CD4-positive, alpha-beta T cell treated with Interleukin-21 for 1 hour (primary cell): ENCODE results near the gene PCBP2.
A peak's percentile ranks its signal among the peaks of the same experiment; 100 is the strongest.
"Not testable (repeated sequence)": the region's sequence is repeated elsewhere in the genome, so short reads cannot be mapped to it uniquely, and the experiment has no call there.

Experiments used
- DNase-seq: peaks from one replicate; pipeline ENCODE4 v3.0.0-alpha.2; 2020

PCBP2 gene

GRCh38 chr12:53451661-53452158, at the start of gene PCBP2:
PCBP2 (plus strand) TSS chr12:53452102; CDS start chr12:53454801, 2,699 bp downstream.
- DNase-seq = peak; percentile 99

- DNase-seq = not testable (repeated sequence)
Observed at GRCh38 chr12:53402351-53402750, 49.6 kb upstream of the PCBP2 start.

GRCh38 chr12:53402871-53403270, 49.0 kb upstream of the PCBP2 start:
- no peak for DNase-seq

DNA sequence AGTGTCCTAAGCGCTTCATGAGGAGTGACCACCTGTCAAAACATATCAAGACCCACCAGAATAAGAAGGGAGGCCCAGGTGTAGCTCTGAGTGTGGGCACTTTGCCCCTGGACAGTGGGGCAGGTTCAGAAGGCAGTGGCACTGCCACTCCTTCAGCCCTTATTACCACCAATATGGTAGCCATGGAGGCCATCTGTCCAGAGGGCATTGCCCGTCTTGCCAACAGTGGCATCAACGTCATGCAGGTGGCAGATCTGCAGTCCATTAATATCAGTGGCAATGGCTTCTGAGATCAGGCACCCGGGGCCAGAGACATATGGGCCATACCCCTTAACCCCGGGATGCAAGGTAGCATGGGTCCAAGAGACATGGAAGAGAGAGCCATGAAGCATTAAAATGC, 41.0 kb upstream of the PCBP2 start:
- DNase-seq = no peak

DNA sequence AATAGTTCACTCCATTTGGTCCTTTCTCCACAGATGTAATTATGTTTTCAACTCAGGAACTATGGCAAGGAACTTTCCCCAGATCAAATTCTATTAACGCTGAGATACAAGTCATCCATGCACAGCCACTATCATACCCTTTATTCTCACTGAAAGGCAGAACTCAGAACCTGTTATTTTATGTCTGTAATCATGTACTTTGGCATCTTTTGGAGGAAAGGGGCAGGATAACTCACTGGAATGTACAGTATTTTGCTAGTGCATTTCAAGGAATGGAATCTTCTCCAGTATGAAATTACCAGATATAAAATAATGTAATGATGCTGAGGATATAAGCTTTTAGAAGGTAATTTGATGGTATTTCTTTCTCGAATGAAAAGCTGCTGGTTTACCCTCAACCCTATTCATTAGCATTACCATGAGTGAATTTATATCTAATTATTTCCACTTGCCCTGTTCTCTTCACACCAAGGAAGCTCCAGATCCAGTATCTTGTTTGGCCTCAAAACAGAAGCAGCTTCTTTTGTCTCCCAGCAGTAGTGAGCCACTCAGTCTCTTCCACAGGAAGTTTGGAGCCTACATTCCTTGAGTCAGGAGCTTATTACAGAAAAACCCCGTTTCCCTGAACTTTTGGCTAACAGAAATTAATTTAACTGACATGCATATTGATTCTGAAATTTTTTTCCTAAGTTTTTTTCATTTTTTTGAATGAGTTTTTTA, 38.3 kb upstream of the PCBP2 start:
- no peak for DNase-seq

- DNase-seq = no peak
Observed at GRCh38 chr12:53414756-53415417, 37.0 kb upstream of the PCBP2 start.

- not testable (repeated sequence) for DNase-seq
Observed at GRCh38 chr12:53415752-53416389, 36.0 kb upstream of the PCBP2 start.

DNA sequence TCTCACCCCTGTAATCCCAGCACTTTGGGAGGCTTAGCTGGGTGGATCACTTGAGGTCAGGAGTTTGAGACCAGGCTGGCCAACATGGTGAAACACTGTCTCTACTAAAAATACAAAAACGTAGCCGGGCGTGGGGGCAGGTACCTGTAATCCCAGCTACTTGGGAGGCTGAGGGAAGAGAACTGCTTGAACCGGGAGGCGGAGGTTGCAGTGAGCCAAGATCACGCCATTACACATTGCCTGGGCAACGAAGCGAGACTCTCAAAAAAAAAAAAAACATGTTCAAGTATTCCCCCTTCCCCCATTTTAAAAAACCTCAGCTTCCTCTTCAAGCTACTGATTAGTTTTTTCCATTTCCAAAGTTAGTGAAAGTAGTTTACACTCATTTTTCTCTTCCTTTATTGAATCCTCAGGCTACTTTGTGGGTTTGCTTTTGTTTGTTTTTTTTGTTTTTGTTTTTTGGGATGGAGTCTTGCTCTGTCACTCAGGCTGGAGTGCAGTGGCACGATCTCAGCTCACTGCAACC, 34.5 kb upstream of the PCBP2 start:
- DNase-seq = peak; percentile 6

GRCh38 chr12:53418221-53418620, 33.7 kb upstream of the PCBP2 start:
- no peak for DNase-seq

- no peak for DNase-seq
Observed at GRCh38 chr12:53419756-53420155, 32.1 kb upstream of the PCBP2 start.

DNA sequence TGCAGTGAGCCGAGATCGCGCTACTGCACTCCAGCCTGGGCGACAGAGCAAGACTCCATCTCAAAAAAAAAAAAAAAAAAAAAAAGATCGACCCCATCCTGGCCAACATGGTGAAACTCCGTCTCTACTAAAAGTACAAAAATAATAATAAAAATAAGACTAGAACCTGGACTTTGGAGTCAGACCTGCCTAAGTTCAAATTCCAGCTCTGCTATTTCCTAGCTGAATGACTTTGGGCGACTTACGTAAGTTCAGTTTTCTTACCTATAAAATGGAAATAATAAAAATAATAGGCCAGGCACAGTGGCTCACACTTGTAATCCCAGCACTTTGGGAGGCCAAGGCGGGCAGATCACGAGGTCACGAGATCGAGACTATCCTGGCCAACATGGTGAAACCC, 29.7 kb upstream of the PCBP2 start:
- not testable (repeated sequence) for DNase-seq

DNA sequence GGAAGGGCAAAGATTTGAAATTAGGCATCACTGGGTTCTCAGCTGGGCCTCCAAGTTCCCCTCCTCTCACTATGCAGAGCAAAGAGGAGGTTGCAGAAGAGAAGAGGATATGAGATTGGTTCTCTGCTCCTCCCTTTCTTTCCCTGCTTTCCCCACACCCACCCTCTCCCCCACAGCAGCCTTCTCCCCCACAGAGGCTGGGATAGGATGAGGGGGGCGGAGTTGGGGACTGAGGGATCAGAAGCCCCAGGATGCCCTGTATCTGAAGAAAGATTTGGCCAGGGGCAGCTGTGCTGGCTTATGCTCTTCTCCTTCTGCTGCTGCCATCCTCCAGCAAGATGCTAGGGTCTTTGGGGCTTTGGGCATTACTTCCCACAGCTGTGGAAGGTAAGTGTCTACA, 28.3 kb upstream of the PCBP2 start, which contains the start of gene AMHR2:
Gene AMHR2, plus strand, starts transcription at position 259 of the 400 bp plus-strand sequence. Its CDS starts 80 bp downstream, at position 339.
- no peak for DNase-seq

- no peak for DNase-seq
Observed at GRCh38 chr12:53424626-53425514, 27.0 kb upstream of the PCBP2 start.

DNA sequence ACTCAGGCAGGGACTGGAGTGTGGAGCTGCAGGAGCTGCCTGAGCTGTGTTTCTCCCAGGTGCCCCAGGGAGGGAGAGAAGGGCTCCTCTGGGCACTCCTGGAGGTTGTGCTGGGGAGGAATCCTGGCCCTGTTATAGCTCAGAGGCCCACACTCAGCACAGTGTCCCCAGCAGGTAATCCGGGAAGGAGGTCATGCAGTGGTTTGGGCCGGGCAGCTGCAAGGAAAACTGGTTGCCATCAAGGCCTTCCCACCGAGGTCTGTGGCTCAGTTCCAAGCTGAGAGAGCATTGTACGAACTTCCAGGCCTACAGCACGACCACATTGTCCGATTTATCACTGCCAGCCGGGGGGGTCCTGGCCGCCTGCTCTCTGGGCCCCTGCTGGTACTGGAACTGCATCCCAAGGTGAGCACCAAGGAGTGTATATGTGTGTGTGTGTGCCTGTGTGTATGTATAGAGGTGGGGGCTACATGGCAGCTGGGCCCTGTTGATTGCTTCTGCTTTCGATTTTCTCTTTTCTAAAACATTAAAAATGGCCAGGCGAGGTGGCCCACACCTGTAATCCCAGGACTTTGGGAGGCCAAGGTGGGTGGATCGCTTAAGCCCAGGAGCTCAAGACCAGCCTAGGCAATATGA, 26.3 kb upstream of the PCBP2 start:
- no peak for DNase-seq

GRCh38 chr12:53427905-53428594, 23.9 kb upstream of the PCBP2 start:
- no peak for DNase-seq

DNA sequence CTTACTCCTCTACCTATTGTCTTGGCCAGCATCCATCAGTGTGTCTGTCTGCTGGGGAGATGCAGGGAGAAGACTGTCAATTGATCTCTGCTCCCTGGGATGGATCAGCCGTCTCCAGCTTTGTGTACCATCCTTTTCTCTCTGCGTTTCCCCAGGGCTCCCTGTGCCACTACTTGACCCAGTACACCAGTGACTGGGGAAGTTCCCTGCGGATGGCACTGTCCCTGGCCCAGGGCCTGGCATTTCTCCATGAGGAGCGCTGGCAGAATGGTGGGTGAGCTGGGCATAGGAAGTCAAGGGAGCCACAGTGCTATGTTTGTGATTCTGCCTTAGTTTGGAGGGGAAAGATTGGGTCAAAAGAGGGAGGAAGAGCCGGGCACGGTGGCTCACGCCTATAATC, 23.2 kb upstream of the PCBP2 start:
- no peak for DNase-seq

DNA sequence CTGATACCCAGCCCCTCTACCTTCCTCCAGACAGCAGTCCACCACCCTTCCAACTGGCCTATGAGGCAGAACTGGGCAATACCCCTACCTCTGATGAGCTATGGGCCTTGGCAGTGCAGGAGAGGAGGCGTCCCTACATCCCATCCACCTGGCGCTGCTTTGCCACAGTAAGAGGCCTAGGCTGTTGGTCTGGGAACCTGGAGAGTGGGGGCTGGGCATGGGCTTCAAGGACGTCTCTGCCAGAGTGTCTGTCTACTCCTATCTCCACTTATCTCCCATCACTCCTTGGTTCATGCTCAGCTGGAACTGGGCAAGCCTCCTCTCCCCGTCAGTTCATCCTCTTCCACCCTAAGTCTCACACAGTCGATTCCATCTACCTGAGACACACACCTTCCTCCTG, 21.8 kb upstream of the PCBP2 start:
- DNase-seq = no peak

- no peak for DNase-seq
Observed at GRCh38 chr12:53431187-53431586, 20.7 kb upstream of the PCBP2 start.

DNA sequence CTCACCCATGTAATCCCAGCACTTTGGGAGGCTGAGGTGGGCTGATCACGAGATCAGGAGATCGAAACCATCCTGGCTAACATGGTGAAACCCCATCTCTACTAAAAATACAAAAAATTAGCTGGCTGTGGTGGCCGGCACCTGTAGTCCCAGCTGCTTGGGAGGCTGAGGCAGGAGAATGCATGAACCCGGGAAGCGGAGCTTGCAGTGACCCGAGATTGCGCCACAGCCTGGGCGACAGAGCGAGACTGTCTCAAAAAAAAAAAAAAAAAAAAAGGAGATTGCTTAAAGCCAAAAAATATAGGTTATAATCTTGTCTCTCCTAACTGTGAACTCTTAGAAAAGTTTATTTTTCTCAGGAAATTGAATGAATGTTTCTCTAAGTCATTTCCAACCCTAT, 16.6 kb upstream of the PCBP2 start:
- DNase-seq = not testable (repeated sequence)

DNA sequence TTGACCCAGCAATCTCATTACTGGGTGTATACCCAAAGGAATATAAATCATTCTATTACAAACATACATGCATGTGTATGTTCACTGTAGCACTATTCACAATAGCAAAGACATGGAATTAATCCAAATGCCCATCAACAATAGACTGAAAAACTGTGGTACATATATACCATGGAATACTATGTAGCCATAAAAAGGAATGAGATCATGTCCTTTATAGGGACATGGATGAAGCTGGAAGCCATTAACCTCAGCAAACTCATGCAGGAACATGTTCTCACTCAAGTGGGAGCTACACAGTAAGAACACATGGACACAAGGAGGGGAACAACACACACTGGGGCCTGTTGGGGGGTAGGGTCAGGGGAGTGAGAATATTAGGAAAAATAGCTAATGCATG, 12.3 kb upstream of the PCBP2 start:
- not testable (repeated sequence) for DNase-seq
